H1 (cell line): ENCODE measurements around the gene SS18L1. TPM values are rescaled to one million over a fixed set of nuclear protein-coding genes. Genes with fewer than 3 reads are reported as not detected.

ENCODE experiments used
- CHD7 ChIP-seq: fragments of 300-600 bp; sonication (generic); IDR thresholded peaks from 2 replicates; pipeline ENCODE4 v1.7.1; 2012; ENCODE audit warnings: low read length, moderate library complexity, mild to moderate bottlenecking, inconsistent platforms; ENCODE audit not compliant: insufficient replicate concordance
- CTCF ChIP-seq, 3 experiments: IDR thresholded peaks; 1 replicate in 2 of 3; 2 replicates in 1 of 3; pipeline versions ENCODE4 v1.5.1 to v1.6.1; 2011; ENCODE audit warnings: low read length in 3 of 3, mild to moderate bottlenecking in 3 of 3, inconsistent platforms in 2 of 3, low read depth in 1 of 3, moderate library complexity in 1 of 3; ENCODE audit not compliant: insufficient read depth in 1 of 3; ENCODE audit errors: control extremely low read depth in 1 of 3
- EP300 ChIP-seq, 2 experiments: IDR thresholded peaks; 1 replicate in 1 of 2; 2 replicates in 1 of 2; pipeline ENCODE4 v1.6.1; 2011 to 2012; ENCODE audit warnings: low read depth in 2 of 2, low read length in 2 of 2, mild to moderate bottlenecking in 2 of 2, borderline replicate concordance in 1 of 2, inconsistent platforms in 1 of 2, moderate library complexity in 1 of 2
- MAX ChIP-seq: IDR thresholded peaks from 2 replicates; pipeline ENCODE4 v1.6.1; 2012; ENCODE audit warnings: inconsistent platforms
- SUZ12 ChIP-seq: fragments of 200-600 bp; sonication (generic); IDR thresholded peaks from 2 replicates; pipeline ENCODE4 v1.6.1; 2012; ENCODE audit warnings: mild to moderate bottlenecking, inconsistent platforms, low read length, moderate library complexity, mixed read lengths
- polyA plus RNA-seq, 7 experiments: library from polyadenylated mRNA; depleted of rRNA in 3 of 7; stranded (reverse) in 5 of 7; unstranded in 2 of 7; fragments of >200 nt in 5 of 7; fragments of 200-250 nt in 2 of 7; gene quantifications; 1 replicate in 5 of 7; 2 replicates in 1 of 7; 4 replicates in 1 of 7; pipeline versions ENCODE4 v1.2.1 to v1.2.3, GENCODE V29; 2011 to 2013; ENCODE audit warnings: missing spikeins in 2 of 7, mixed read lengths in 2 of 7
- total RNA-seq: library from RNA; stranded (reverse); fragmentation: NEBNext Ultra II Directional; extraction: Animal tissue kit (Norgen Biotek cat#: 25700); gene quantifications from 2 replicates; pipeline ENCODE4 v1.2.1, GENCODE V29; 2021

The SS18L1 gene
- total and polyA plus RNA-seq, 2 of the 8 experiments (the other 6 are each of a cell fraction or from before 2014, with no cell fraction given), result 28.4 to 29.7 TPM

GRCh38 chr20:62112368-62112767 is 31.2 kb upstream of the SS18L1 start (continued):
- TF ChIP-seq CHD7 (no peak), CTCF (IDR thresholded peaks at IDR 0.05; ENCODE audit: control extremely low read depth in 1 of 3, insufficient read depth in 1 of 3, low read depth in 1 of 3, low read length in 3 of 3) (no peak), EP300 (IDR thresholded peaks at IDR 0.05; ENCODE audit: borderline replicate concordance in 1 of 2, low read depth in 2 of 2, low read length in 2 of 2) (no peak), SUZ12 (no peak), MAX (no peak)
